ENCODE measurements around the gene HSPH1. TPM values are rescaled to one million over a fixed set of nuclear protein-coding genes. Genes with fewer than 3 reads are reported as not detected.
"Not testable (repeated sequence)": the region's sequence is repeated elsewhere in the genome, so short reads cannot be mapped to it uniquely, and the experiment has no call there.

Gene HSPH1
- polyA plus RNA-seq, 3 donors: 98.1 to 139 (median 136) TPM

- no peak for DNase-seq (ENCODE audit: extremely low read depth in 1 of 11, low read depth in 9 of 11, low spot score in 4 of 11)
Observed at GRCh38 chr13:31184981-31185645, 23.4 kb upstream of the HSPH1 start.

- no peak for DNase-seq (ENCODE audit: extremely low read depth in 1 of 11, low read depth in 9 of 11, low spot score in 4 of 11)
Observed at GRCh38 chr13:31184451-31184850, 22.7 kb upstream of the HSPH1 start.

- DNase-seq (ENCODE audit: extremely low read depth in 1 of 11, low read depth in 9 of 11, low spot score in 4 of 11): no peak
Observed at GRCh38 chr13:31182987-31183386, 21.3 kb upstream of the HSPH1 start.

- DNase-seq (ENCODE audit: extremely low read depth in 1 of 11, low read depth in 9 of 11, low spot score in 4 of 11): no peak
Observed at GRCh38 chr13:31179754-31180153, 18.1 kb upstream of the HSPH1 start.

GRCh38 chr13:31179241-31179640 is 17.5 kb upstream of the HSPH1 start:
- no peak for DNase-seq (ENCODE audit: extremely low read depth in 1 of 11, low read depth in 9 of 11, low spot score in 4 of 11)

GRCh38 chr13:31177813-31178495 is 16.2 kb upstream of the HSPH1 start:
- not testable (repeated sequence) for DNase-seq (ENCODE audit: extremely low read depth in 1 of 11, low read depth in 9 of 11, low spot score in 4 of 11)

- no peak for DNase-seq (ENCODE audit: extremely low read depth in 1 of 11, low read depth in 9 of 11, low spot score in 4 of 11)
Observed at GRCh38 chr13:31175847-31176532, 14.3 kb upstream of the HSPH1 start.

GRCh38 chr13:31174018-31174417 is 12.3 kb upstream of the HSPH1 start:
- DNase-seq (ENCODE audit: extremely low read depth in 1 of 11, low read depth in 9 of 11, low spot score in 4 of 11): peak in 3 of 11 donors; percentile 9 to 21 (median 18)

- DNase-seq (ENCODE audit: extremely low read depth in 1 of 11, low read depth in 9 of 11, low spot score in 4 of 11): no peak
Observed at GRCh38 chr13:31172535-31172934, 10.8 kb upstream of the HSPH1 start.

GRCh38 chr13:31172001-31172400 is 10.3 kb upstream of the HSPH1 start:
- DNase-seq (ENCODE audit: extremely low read depth in 1 of 11, low read depth in 9 of 11, low spot score in 4 of 11): no peak

GRCh38 chr13:31168736-31169135 is 7.0 kb upstream of the HSPH1 start:
- no peak for DNase-seq (ENCODE audit: extremely low read depth in 1 of 11, low read depth in 9 of 11, low spot score in 4 of 11)

GRCh38 chr13:31168166-31168565 is 6.5 kb upstream of the HSPH1 start:
- DNase-seq (ENCODE audit: extremely low read depth in 1 of 11, low read depth in 9 of 11, low spot score in 4 of 11): no peak

GRCh38 chr13:31167490-31167889 is 5.8 kb upstream of the HSPH1 start:
- DNase-seq (ENCODE audit: extremely low read depth in 1 of 11, low read depth in 9 of 11, low spot score in 4 of 11): no peak

GRCh38 chr13:31166591-31166990 is 4.9 kb upstream of the HSPH1 start:
- DNase-seq (ENCODE audit: extremely low read depth in 1 of 11, low read depth in 9 of 11, low spot score in 4 of 11): no peak

GRCh38 chr13:31162151-31163008 is 676 bp upstream of the HSPH1 start:
- DNase-seq (ENCODE audit: extremely low read depth in 1 of 11, low read depth in 9 of 11, low spot score in 4 of 11): peak; percentile 93 to 98 (median 96)

GRCh38 chr13:31160857-31161556 is 697 bp downstream of the HSPH1 start:
- peak; percentile 41 to 76 (median 62) for DNase-seq (ENCODE audit: extremely low read depth in 1 of 11, low read depth in 9 of 11, low spot score in 4 of 11)

- no peak for DNase-seq (ENCODE audit: extremely low read depth in 1 of 11, low read depth in 9 of 11, low spot score in 4 of 11)
Observed at GRCh38 chr13:31159306-31159705, 2.4 kb downstream of the HSPH1 start.

GRCh38 chr13:31154939-31155338 is 6.8 kb downstream of the HSPH1 start:
- DNase-seq (ENCODE audit: extremely low read depth in 1 of 11, low read depth in 9 of 11, low spot score in 4 of 11): no peak

- no peak for DNase-seq (ENCODE audit: extremely low read depth in 1 of 11, low read depth in 9 of 11, low spot score in 4 of 11)
Observed at GRCh38 chr13:31151837-31152236, 9.9 kb downstream of the HSPH1 start.

Data from renal cortex interstitium (tissue), 11 donors.